CD4-positive, alpha-beta T cell treated with Interleukin-2 at 100 ng/mL for 4 hours (primary cell): ENCODE measurements around the gene IL1RAPL2.
A peak's percentile ranks its signal among the peaks of the same experiment; 100 is the strongest.
"Not testable (repeated sequence)": the region's sequence is repeated elsewhere in the genome, so short reads cannot be mapped to it uniquely, and the experiment has no call there.

Experiments used
- DNase-seq: peaks from one replicate; pipeline ENCODE4 v3.0.0-alpha.2; 2020; ENCODE audit warnings: low spot score

IL1RAPL2 gene

GRCh38 chrX:104854790-104855340 lies 288.9 kb downstream of the IL1RAPL2 start:
- DNase-seq = no peak

GRCh38 chrX:104863466-104863865 lies 297.5 kb downstream of the IL1RAPL2 start:
- no peak for DNase-seq

- DNase-seq = no peak
These were observed 298.3 kb downstream of the IL1RAPL2 start for GRCh38 chrX:104864296-104864695.

GRCh38 chrX:104877504-104877903 lies 311.5 kb downstream of the IL1RAPL2 start:
- DNase-seq = no peak

GRCh38 chrX:104902070-104902469 lies 336.1 kb downstream of the IL1RAPL2 start:
- no peak for DNase-seq

GRCh38 chrX:104909694-104910093 lies 343.7 kb downstream of the IL1RAPL2 start:
- peak; percentile 4 for DNase-seq

GRCh38 chrX:104913348-104913747 lies 347.3 kb downstream of the IL1RAPL2 start:
- DNase-seq = no peak

GRCh38 chrX:104914686-104915085 lies 348.7 kb downstream of the IL1RAPL2 start:
- not testable (repeated sequence) for DNase-seq

GRCh38 chrX:104918122-104918521 lies 352.1 kb downstream of the IL1RAPL2 start:
- DNase-seq = no peak

GRCh38 chrX:104921584-104922205 lies 355.7 kb downstream of the IL1RAPL2 start:
- no peak for DNase-seq

GRCh38 chrX:104922206-104922621 lies 356.2 kb downstream of the IL1RAPL2 start:
- DNase-seq = peak; percentile 61

GRCh38 chrX:104929324-104929723 lies 363.3 kb downstream of the IL1RAPL2 start:
- DNase-seq = no peak

- DNase-seq = no peak
These were observed 369.6 kb downstream of the IL1RAPL2 start for GRCh38 chrX:104935581-104935980.

- no peak for DNase-seq
These were observed 387.3 kb downstream of the IL1RAPL2 start for GRCh38 chrX:104953251-104953650.

GRCh38 chrX:104961926-104962325 lies 395.9 kb downstream of the IL1RAPL2 start:
- no peak for DNase-seq

- DNase-seq = no peak
These were observed 402.2 kb downstream of the IL1RAPL2 start for GRCh38 chrX:104968241-104968640.

- no peak for DNase-seq
These were observed 406.7 kb downstream of the IL1RAPL2 start for GRCh38 chrX:104972737-104973136.

- DNase-seq = no peak
These were observed 421.1 kb downstream of the IL1RAPL2 start for GRCh38 chrX:104987063-104987462.

- no peak for DNase-seq
These were observed 422.0 kb downstream of the IL1RAPL2 start for GRCh38 chrX:104988038-104988437.

- no peak for DNase-seq
These were observed 429.5 kb downstream of the IL1RAPL2 start for GRCh38 chrX:104995546-104995945.

- DNase-seq = no peak
These were observed 440.1 kb downstream of the IL1RAPL2 start for GRCh38 chrX:105006103-105006502.

- no peak for DNase-seq
These were observed 441.0 kb downstream of the IL1RAPL2 start for GRCh38 chrX:105006996-105007395.

- no peak for DNase-seq
These were observed 447.7 kb downstream of the IL1RAPL2 start for GRCh38 chrX:105013719-105014118.

GRCh38 chrX:105017641-105018040 lies 451.6 kb downstream of the IL1RAPL2 start:
- no peak for DNase-seq
